Adrenal gland (tissue), 5 donors: ENCODE results near the gene SH3GLB2.

Experiments used
- CTCF ChIP-seq, 6 experiments: fragments of 450-650 bp in 4 of 6; fragments of 200-600 bp in 2 of 6; sonication (generic) in 1 of 6; IDR thresholded peaks; 1 replicate in 5 of 6; 2 replicates in 1 of 6; pipeline versions ENCODE4 v1.5.1 to v1.8.0; 2016 to 2021; ENCODE audit warnings: antibody characterized with exemption in 6 of 6, mild to moderate bottlenecking in 2 of 6, moderate library complexity in 1 of 6
- POLR2A ChIP-seq, 2 donors: fragments of 450-650 bp; IDR thresholded peaks; one replicate each; pipeline ENCODE4 v1.6.1; 2017; ENCODE audit warnings: antibody characterized with exemption in 2 of 2, mild to moderate bottlenecking in 2 of 2, moderate library complexity in 1 of 2
- donor health status: DM: no; HTN: no; CAD: no.

DNA sequence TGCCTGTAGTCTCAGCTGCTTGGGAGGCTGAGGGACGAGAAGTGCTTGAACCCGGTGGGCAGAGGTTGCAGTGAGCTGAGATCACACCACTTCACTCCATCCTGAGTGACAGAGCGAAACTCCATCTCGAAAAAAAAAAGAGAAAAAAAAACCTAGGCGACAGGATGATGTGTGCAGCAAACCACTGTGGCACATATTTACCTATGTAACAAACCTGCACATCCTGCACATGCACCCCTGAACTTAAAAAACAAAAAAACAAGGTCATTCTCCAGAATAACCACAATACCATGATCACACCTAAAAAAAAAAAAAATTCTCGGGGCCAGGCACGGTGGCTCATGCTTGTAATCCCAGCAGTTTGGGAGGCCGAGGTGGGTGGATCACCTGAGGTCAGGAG is 45.3 kb upstream of the SH3GLB2 start:
- no peak for TF ChIP-seq CTCF (IDR thresholded peaks at IDR 0.05)
- TF ChIP-seq POLR2A (IDR thresholded peaks at IDR 0.05) = no peak
